ENCODE results near the gene PARVG. TPM values are rescaled to one million over a fixed set of nuclear protein-coding genes. Genes with fewer than 3 reads are reported as not detected.

PARVG gene
- total RNA-seq, 1 experiment from 2014 or later = 0.23 TPM

DNA sequence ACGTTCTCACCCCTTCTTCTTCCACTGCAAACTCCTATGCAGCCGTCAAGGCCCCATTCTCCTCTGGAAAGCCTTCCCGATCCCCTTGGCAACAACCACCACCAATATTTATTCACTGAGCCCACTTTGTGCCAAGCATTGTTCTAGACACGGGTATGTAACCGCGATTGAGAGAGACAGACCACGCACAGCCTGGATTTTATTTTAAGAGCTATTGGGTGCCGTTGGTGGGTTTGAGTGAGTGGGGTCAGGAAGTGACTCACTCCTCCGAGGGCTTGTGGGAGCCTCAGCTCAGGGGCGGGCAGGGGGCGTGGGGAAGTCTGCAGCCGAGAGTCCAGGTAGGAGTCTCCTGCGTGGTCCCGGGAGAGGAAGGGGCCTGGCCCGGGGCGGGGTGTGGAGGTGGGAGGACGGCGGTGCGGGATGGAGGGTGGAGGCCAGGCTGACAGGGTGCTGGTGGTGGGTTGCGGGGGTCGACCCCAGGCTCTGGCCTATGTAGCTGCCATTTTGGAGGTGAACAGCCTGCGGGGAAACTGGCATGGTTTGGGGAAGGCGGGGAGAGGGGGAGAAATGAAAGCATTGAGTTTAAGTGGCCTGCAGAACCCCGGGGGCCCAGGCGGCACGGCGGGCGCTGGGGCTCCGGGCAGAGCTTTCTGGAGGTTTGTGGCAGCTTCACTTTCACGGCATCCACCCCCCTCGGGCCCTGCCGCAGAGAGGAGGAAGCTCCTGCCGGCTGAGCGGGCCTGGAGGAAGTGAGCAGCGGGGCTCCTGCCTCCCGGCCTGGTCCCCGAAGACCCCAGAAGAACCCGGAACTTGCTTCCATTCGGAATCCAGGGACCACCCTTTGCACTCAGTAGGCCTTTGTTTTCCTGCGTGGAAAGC lies 547 bp downstream of the PARVG start:
- POLR2A ChIA-PET = interaction anchor here (1.0 to 1.5 kb wide), 2 partner anchors 14 to 22 kb away, joined by 3 read pairs; no protein-coding TSS in a partner anchor
- no peak overlapping the region for H3K4me3 Mint-ChIP-seq (ENCODE audit: unreplicated experiment)
- intact Hi-C loops (cut with micrococcal nuclease) = no loop called here

DNA sequence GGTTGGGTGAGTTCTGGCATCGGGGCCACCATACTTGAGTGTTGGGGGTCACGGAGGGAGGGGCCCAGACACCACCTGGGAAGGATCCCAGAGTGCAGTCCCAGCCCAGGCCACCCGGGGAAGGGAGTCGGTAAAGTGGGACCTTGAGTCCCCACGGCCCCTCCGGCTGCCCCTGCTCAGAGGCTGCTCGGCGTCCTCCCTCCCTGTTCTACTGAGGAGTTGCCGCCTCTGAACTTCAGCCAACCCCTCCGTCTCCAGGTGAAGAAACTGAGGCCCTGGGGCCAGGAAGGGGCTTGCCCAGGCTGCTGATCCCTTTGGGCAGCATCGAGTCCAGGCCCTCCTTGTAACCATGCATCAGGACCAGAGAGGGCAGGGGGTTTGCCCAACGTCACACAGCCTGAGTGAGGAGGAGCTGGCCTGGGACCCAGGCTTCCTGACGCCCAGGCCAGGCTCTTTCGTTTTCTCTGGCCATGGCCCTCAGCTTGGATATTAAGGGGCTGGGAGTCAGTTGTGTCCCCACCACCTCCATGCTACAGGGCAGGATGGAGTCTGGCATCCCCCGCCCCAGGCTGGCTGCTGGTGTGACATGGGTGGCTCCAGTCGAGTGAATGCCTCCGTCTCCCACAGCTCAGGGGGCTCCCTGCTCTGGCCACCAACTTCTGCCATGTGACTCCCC lies 1.3 kb downstream of the PARVG start:
- TF ChIP-seq, protein P1, sequence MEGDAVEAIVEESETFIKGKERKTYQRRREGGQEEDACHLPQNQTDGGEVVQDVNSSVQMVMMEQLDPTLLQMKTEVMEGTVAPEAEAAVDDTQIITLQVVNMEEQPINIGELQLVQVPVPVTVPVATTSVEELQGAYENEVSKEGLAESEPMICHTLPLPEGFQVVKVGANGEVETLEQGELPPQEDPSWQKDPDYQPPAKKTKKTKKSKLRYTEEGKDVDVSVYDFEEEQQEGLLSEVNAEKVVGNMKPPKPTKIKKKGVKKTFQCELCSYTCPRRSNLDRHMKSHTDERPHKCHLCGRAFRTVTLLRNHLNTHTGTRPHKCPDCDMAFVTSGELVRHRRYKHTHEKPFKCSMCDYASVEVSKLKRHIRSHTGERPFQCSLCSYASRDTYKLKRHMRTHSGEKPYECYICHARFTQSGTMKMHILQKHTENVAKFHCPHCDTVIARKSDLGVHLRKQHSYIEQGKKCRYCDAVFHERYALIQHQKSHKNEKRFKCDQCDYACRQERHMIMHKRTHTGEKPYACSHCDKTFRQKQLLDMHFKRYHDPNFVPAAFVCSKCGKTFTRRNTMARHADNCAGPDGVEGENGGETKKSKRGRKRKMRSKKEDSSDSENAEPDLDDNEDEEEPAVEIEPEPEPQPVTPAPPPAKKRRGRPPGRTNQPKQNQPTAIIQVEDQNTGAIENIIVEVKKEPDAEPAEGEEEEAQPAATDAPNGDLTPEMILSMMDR (IDR thresholded peaks at IDR 0.05; ENCODE audit: unreplicated experiment) = no peak
- peaks cover 72% of the 10 kb centered on the region for H3K27me3 Mint-ChIP-seq (ENCODE audit: insufficient read depth, unreplicated experiment)
- peaks cover 14% of the 10 kb centered on the region for H3K4me1 Mint-ChIP-seq (ENCODE audit: insufficient read depth, unreplicated experiment)
- no peaks in the 10 kb centered on the region for H3K36me3 Mint-ChIP-seq (ENCODE audit: insufficient read depth, unreplicated experiment)
- no peak overlapping the region for H3K4me3 Mint-ChIP-seq (ENCODE audit: unreplicated experiment)
- no peaks in the 10 kb centered on the region for H3K9me3 Mint-ChIP-seq (ENCODE audit: unreplicated experiment)
- BruUV-seq (replicated peaks) = no TSS peak
- H3K27ac Mint-ChIP-seq (ENCODE audit: low read depth, unreplicated experiment) = no peak overlapping the region
- POLR2A ChIA-PET = no interaction called here
- no peak for DNase-seq (ENCODE audit: unreplicated experiment)
- intact Hi-C loops (cut with micrococcal nuclease) = no loop called here
- CTCF ChIA-PET = no interaction called here

More for the DNA sequence above, 547 bp downstream of the PARVG start:
- CTCF ChIA-PET = no interaction called here
- peaks cover 14% of the 10 kb centered on the region for H3K4me1 Mint-ChIP-seq (ENCODE audit: insufficient read depth, unreplicated experiment)
- H3K36me3 Mint-ChIP-seq (ENCODE audit: insufficient read depth, unreplicated experiment) = no peaks in the 10 kb centered on the region
- peaks cover 72% of the 10 kb centered on the region for H3K27me3 Mint-ChIP-seq (ENCODE audit: insufficient read depth, unreplicated experiment)
- BruUV-seq (replicated peaks) = no TSS peak
- H3K9me3 Mint-ChIP-seq (ENCODE audit: unreplicated experiment) = no peaks in the 10 kb centered on the region
- TF ChIP-seq, protein P1 (IDR thresholded peaks at IDR 0.05; ENCODE audit: unreplicated experiment) = no peak
- no peak for DNase-seq (ENCODE audit: unreplicated experiment)
- H3K27ac Mint-ChIP-seq (ENCODE audit: low read depth, unreplicated experiment) = no peak overlapping the region

DNA sequence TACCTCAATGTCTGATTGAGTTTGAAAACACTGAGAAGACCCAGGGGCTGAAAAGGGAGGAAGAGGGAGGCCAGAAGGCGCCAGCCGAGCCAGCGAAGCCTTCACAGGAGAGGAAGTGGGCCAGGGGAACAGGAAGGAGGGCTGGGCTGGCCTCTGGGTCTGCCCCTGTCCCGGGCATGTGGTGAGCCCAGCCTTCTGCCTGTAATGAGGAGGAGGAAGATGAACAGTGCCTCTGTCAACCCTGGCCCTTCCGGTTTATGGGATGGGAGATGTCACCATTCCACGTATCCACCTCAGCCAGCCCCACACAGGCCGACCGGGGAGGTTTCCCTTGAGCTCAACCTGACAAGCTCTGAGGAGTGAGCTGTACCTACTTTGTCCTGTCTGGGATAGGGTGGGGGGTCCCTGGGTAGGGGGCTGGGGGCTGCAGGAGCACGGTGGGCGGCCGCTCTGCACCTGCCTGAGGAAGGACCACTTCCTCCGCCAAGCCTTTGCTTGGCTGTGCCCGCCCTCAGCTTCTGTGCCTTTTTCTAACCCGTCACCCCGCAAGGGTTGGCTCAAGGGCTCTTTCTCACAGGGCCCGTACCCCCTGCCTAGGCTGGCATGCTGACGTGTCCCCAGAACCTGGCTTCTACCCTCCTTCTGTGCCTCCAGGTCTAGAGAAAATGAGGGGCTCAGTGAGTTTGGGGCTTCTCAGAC lies 2.0 kb downstream of the PARVG start:
- H3K36me3 Mint-ChIP-seq (ENCODE audit: insufficient read depth, unreplicated experiment) = no peaks in the 10 kb centered on the region
- POLR2A ChIA-PET = no interaction called here
- H3K9me3 Mint-ChIP-seq (ENCODE audit: unreplicated experiment) = no peaks in the 10 kb centered on the region
- no TSS peak for BruUV-seq (replicated peaks)
- TF ChIP-seq, protein P1 (IDR thresholded peaks at IDR 0.05; ENCODE audit: unreplicated experiment) = no peak
- intact Hi-C loops (cut with micrococcal nuclease) = no loop called here
- H3K4me1 Mint-ChIP-seq (ENCODE audit: insufficient read depth, unreplicated experiment) = peaks cover 14% of the 10 kb centered on the region
- H3K4me3 Mint-ChIP-seq (ENCODE audit: unreplicated experiment) = no peak overlapping the region
- CTCF ChIA-PET = no interaction called here
- H3K27me3 Mint-ChIP-seq (ENCODE audit: insufficient read depth, unreplicated experiment) = peaks cover 72% of the 10 kb centered on the region
- H3K27ac Mint-ChIP-seq (ENCODE audit: low read depth, unreplicated experiment) = no peak overlapping the region
- no peak for DNase-seq (ENCODE audit: unreplicated experiment)

- TF ChIP-seq, protein P1 (IDR thresholded peaks at IDR 0.05; ENCODE audit: unreplicated experiment) = no peak
- peaks cover 14% of the 10 kb centered on the region for H3K4me1 Mint-ChIP-seq (ENCODE audit: insufficient read depth, unreplicated experiment)
- intact Hi-C loops (cut with micrococcal nuclease) = no loop called here
- no peaks in the 10 kb centered on the region for H3K9me3 Mint-ChIP-seq (ENCODE audit: unreplicated experiment)
- no TSS peak for BruUV-seq (replicated peaks)
- no peak overlapping the region for H3K27ac Mint-ChIP-seq (ENCODE audit: low read depth, unreplicated experiment)
- DNase-seq (ENCODE audit: unreplicated experiment) = no peak
- POLR2A ChIA-PET = no interaction called here
- no peak overlapping the region for H3K4me3 Mint-ChIP-seq (ENCODE audit: unreplicated experiment)
- H3K36me3 Mint-ChIP-seq (ENCODE audit: insufficient read depth, unreplicated experiment) = no peaks in the 10 kb centered on the region
- peaks cover 67% of the 10 kb centered on the region for H3K27me3 Mint-ChIP-seq (ENCODE audit: insufficient read depth, unreplicated experiment)
- CTCF ChIA-PET = no interaction called here
Measured at GRCh38 chr22:44183287-44183588, 2.5 kb downstream of the PARVG start.

Measured in MCF 10A (cell line).